Measurements from ENCODE around the gene PUS3. TPM values are rescaled to one million over a fixed set of nuclear protein-coding genes. Genes with fewer than 3 reads are reported as not detected.
"Not testable (repeated sequence)": the region's sequence is repeated elsewhere in the genome, so short reads cannot be mapped to it uniquely, and the experiment has no call there.

PUS3 gene
- total RNA-seq, 4 donors from 2014 or later = 9.2 to 11.9 (median 10.7) TPM

DNA sequence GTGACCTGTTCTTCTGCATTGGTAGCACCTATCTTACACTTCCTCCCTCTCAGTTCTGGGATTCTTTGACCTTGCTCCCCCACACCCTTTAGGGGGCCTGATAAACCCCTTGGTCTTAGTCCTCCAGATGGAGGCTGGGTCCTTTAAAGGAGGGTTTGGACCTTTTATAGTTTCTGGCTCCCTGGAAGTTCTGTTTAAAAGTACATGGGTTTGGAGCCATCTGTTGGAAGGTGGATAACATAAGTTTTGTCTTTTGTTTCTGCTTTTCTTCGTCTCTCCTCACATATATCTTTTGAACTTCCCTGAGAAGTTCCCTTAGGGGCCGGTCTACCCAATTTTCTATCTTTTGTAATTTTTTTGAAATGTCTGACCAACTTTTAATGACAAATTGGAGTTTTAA is 33.5 kb downstream of the PUS3 start:
- DNase-seq = no peak
- Histone ChIP-seq H3K9me3 (no peaks in the 10 kb centered on the region), H3K27me3 (no peaks in the 10 kb centered on the region), H3K27ac (no peak overlapping the region), H3K36me3 (no peaks in the 10 kb centered on the region), H3K4me1 (no peaks in the 10 kb centered on the region), H3K4me3 (no peak overlapping the region)
- TF ChIP-seq POLR2A (IDR thresholded peaks at IDR 0.05) = no peak
- TF ChIP-seq, protein P1, sequence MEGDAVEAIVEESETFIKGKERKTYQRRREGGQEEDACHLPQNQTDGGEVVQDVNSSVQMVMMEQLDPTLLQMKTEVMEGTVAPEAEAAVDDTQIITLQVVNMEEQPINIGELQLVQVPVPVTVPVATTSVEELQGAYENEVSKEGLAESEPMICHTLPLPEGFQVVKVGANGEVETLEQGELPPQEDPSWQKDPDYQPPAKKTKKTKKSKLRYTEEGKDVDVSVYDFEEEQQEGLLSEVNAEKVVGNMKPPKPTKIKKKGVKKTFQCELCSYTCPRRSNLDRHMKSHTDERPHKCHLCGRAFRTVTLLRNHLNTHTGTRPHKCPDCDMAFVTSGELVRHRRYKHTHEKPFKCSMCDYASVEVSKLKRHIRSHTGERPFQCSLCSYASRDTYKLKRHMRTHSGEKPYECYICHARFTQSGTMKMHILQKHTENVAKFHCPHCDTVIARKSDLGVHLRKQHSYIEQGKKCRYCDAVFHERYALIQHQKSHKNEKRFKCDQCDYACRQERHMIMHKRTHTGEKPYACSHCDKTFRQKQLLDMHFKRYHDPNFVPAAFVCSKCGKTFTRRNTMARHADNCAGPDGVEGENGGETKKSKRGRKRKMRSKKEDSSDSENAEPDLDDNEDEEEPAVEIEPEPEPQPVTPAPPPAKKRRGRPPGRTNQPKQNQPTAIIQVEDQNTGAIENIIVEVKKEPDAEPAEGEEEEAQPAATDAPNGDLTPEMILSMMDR (IDR thresholded peaks at IDR 0.05) = no peak
- intact Hi-C loops (cut with DNase I) = no loop called here
- 66 to 73% methylated on average over 2 of the region's 2 CpGs for WGBS, 2 donors

DNA sequence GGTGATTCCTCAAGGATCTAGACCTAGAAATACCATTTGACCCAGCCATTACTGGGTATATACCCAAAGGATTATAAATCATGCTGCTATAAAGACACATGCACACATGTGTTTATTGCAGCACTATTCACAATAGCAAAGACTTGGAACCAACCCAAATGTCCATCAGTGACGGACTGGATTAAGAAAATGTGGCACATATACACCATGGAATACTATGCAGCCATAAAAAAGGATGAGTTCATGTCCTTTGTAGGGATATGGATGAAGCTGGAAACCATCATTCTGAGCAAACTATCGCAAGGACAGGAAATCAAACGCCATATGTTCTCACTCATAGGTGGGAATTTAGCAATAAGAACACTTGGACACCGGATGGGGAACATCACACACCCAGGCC is 37.7 kb downstream of the PUS3 start:
- intact Hi-C loops (cut with DNase I); H3K9me3 ChIP-seq; H3K27me3 ChIP-seq; DNase-seq; H3K27ac ChIP-seq; H3K36me3 ChIP-seq; H3K4me1 ChIP-seq; H3K4me3 ChIP-seq: not testable (repeated sequence)
- 82 to 83% methylated on average over 3 to 4 of the region's 4 CpGs for WGBS, 2 donors

DNA sequence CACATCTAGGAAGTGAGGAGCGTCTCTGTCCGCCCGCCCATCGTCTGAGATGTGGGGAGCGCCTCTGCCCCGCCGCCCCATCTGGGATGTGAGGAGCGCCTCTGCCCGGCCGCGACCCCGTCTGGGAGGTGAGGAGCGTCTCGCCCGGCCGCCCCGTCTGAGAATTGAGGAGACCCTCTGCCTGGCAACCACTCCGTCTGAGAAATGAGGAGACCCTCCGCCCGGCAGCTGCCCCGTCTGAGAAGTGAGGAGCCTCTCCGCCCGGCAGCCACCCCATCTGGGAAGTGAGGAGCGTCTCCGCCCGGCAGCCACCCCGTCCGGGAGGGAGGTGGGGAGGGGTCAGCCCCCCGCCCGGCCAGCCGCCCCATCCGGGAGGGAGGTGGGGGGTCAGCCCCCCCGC is 40.2 kb downstream of the PUS3 start:
- DNase-seq; intact Hi-C loops (cut with DNase I): not testable (repeated sequence)
- WGBS, 2 donors = no CpG with 5 or more reads among the region's 33 CpGs

DNA sequence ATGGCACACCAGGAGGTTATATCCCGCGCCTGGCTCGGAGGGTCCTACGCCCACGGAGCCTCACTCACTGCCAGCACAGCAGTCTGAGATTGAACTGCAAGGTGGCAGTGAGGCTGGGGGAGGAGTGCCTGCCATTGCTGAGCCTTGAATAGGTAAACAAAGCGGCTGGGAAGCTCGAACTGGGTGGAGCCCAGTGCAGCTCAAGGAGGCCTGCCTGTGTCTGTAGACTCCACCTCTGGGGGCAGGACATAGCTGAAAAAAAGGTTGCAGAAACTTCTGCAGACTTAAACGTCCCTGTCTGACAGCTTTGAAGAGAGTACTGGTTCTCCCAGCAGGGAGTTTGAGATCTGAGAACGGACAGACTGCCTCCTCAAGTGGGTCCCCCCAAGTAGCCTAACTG is 45.3 kb downstream of the PUS3 start:
- H3K4me3 ChIP-seq; H3K9me3 ChIP-seq; H3K4me1 ChIP-seq; H3K36me3 ChIP-seq; intact Hi-C loops (cut with DNase I); H3K27me3 ChIP-seq; H3K27ac ChIP-seq; DNase-seq: not testable (repeated sequence)
- 41 to 92% methylated on average over 3 to 6 of the region's 9 CpGs for WGBS, 2 donors

More for the DNA sequence above, 40.2 kb downstream of the PUS3 start:
- not testable (repeated sequence) for H3K36me3 ChIP-seq, H3K4me3 ChIP-seq, H3K9me3 ChIP-seq, H3K4me1 ChIP-seq, H3K27ac ChIP-seq, H3K27me3 ChIP-seq

DNA sequence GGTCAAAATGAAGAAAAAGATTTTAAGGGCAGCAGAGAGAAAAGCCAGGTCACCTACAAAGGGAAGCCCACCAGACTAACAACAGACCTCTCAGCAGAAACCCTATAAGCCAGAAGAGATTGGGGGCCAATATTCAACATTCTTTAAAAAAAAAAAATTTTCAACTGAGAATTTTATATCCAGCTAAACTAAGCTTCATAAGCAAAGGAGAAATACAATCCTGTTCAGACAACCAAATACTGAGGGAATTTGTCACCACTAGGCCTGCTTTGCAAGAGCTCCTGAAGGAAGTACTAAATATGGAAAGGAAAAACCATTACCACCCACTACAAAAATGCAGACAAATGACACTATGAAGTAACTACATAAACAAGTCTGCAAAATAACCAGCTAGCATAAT is 56.8 kb downstream of the PUS3 start:
- no peak overlapping the region for H3K27ac ChIP-seq
- TF ChIP-seq, protein P1 (IDR thresholded peaks at IDR 0.05) = no peak
- TF ChIP-seq POLR2A (IDR thresholded peaks at IDR 0.05) = no peak
- intact Hi-C loops (cut with DNase I) = no loop called here
- H3K9me3 ChIP-seq = peaks cover 0 to 27% (median 0%) of the 10 kb centered on the region in 3 donors
- DNase-seq = no peak
- H3K27me3 ChIP-seq = no peaks in the 10 kb centered on the region
- no peak overlapping the region for H3K4me3 ChIP-seq
- no peaks in the 10 kb centered on the region for H3K36me3 ChIP-seq
- H3K4me1 ChIP-seq = no peaks in the 10 kb centered on the region

Other genes with a start within 250 kb of the PUS3 start
- not detected for gene ACRV1, start 222.4 kb downstream of the PUS3 start, total RNA-seq
- gene PATE1, start 156.9 kb downstream of the PUS3 start, total RNA-seq = not detected
- gene PATE2, start 124.4 kb downstream of the PUS3 start, total RNA-seq = 1 to 10 TPM in 1 of 4 donors, not detected in 3; 3.1 TPM
- gene PATE3, start 115.1 kb downstream of the PUS3 start, total RNA-seq = not detected
- gene PATE4, start 69.9 kb downstream of the PUS3 start, total RNA-seq = not detected
- gene HYLS1, start 15.5 kb downstream of the PUS3 start, total RNA-seq = 1 to 10 TPM; 1.4 to 5.0 (median 4.0) TPM
- under 1 TPM in 1 of 4 donors, not detected in 3; 0.38 TPM for gene DDX25, start 1.3 kb upstream of the PUS3 start, total RNA-seq
- under 1 TPM in 3 of 4 donors, not detected in 1; under 0.01 to 0.27 (median 0.09) TPM for gene VSIG10L2, start 42.8 kb upstream of the PUS3 start, total RNA-seq
- gene CDON, start 159.7 kb upstream of the PUS3 start, total RNA-seq = 1 to 10 TPM; 2.5 to 5.5 (median 3.4) TPM